Forelimb muscle (tissue), 1 donor: ENCODE data around the gene DLG5. TPM values are rescaled to one million over a fixed set of nuclear protein-coding genes. Genes with fewer than 3 reads are reported as not detected.

Experiments used
- DNase-seq: peaks from one replicate; pipeline ENCODE4 v3.0.0-alpha.2; 2013; ENCODE audit warnings: low read depth
- polyA plus RNA-seq: library from polyadenylated mRNA; unstranded; fragments of 120-200 nt; gene quantifications from one replicate; pipeline ENCODE4 v1.2.1, GENCODE V29; 2013; ENCODE audit not compliant: insufficient read length

The DLG5 gene
- polyA plus RNA-seq, 1 donor = 20.6 TPM

DNA sequence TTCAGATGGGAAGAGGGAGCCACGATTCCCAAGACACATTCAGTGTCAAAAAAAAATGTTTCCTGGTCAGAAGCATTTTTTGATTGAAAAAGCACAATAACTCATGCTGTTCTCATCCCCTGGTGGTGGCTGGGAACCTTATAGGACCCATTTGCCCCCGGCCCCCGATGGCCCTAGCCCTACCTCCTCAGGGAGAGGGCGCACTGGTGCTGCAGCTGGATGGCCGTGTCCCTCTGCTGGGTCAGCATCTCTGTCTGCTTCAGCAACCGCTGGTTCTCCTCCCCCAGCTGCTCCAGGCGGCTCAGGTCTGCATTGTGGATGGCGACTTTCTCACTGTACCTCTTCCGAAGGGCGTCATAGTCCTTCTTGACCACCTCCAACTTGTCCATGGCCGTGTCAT lies 83.3 kb downstream of the DLG5 start:
- DNase-seq = no peak

DNA sequence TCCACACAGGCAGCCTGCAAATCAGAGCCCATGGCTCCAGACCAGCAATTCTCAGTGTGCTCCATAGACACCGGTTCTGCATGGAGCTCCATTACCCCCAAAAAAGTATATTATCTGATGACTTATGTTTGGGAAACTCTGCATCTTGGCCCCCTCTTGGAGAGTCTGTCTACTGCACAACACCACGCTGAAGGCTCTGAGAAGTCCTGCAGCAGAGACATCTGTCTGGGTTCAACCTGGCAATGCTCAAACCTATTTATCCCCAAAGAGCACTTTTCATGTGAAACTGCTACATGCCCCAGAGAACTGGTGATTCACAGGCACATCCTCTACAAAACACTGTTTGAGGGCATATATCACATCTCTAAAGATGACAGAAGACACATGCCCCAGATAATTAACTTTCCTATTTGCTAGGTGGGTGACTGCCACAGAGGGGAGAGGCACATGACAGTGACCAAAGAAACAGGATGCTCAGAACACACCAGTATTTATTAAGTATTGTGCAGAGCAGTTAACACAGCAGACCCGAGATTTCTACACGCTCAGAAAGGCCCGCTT lies 83.8 kb downstream of the DLG5 start:
- DNase-seq = no peak

DNA sequence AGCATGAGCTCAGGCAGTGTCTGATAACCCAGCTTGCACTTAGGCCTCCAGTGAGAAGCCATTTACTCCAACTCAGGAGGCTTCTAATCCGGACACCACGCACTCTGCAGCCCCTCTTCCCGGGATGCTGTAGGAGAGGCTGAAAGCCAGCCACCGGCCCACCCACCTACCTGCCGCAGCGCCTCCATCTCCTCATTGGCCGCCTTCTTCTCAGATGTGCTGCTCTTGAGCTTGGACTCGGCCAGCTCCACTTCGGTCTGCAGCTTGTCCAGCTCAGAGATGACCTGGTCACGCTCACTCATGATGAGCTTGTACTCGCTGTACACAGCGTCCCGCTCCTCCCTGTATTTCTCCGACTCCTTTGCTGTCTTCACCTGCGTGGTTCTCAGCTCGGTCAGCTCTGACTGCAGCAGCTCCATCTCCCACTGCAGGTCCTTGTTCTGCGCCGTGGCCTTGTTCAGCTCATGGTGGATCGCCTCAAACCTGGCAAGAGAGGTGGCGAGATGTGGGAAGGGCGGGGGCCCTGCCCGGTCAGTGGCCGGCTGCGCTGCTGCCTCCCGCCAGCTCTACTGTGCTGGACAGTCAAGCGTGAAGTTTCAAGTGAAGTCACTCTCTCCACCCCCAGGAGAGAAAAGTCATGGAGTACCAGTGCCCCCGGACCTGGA lies 84.7 kb downstream of the DLG5 start:
- DNase-seq = no peak

DNA sequence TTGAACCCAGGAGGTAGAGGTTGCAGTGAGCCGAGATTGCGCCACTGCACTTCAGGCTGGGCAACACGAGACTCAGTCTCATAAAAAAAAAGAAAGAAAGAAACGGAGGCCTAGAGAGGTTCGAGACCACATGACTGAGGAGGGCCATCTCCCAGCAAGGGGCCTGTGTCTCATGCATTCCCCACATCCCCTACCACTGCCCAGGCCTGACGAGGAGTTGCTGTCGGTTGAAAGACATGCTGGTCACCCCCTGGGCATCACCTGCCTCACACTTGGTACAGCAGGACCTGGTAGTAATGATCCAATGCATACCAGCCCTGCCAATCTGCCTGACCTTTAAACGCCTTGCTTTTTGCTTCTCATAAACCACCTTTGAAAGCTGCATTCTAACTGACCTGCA lies 85.9 kb downstream of the DLG5 start:
- no peak for DNase-seq

DNA sequence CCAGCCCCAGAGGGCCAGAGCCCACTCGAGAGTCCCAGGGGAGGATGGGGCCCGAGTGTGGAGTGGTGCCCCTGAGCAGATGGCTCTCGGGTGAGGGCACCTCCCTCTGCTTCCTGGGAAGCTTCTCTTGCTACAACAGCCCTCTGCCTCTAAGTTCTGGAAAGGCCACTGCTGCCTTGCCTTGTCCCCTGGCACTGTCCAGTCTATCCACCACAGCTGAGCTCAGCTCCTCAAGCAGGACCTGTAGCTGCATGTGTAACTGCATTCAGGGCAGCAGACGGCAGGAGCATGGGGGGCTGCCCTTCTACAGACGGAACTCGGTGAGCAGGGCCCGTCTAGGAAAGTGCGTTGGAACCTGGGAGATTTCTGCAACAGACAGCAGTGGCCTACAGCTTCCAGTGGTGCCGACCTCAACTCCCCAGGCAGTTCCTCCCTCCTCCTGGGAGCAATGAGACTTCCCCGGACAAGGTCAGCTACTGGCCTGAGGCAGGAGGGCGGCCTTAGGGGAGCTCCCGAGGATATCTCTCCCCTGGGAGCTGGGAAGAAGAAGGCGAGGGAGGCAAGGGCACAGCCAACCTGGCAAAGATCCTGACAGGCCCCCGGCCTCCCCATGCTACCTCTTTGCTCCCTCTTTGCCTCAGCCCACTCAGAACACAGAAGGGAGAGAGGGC lies 88.5 kb downstream of the DLG5 start:
- no peak for DNase-seq

DNA sequence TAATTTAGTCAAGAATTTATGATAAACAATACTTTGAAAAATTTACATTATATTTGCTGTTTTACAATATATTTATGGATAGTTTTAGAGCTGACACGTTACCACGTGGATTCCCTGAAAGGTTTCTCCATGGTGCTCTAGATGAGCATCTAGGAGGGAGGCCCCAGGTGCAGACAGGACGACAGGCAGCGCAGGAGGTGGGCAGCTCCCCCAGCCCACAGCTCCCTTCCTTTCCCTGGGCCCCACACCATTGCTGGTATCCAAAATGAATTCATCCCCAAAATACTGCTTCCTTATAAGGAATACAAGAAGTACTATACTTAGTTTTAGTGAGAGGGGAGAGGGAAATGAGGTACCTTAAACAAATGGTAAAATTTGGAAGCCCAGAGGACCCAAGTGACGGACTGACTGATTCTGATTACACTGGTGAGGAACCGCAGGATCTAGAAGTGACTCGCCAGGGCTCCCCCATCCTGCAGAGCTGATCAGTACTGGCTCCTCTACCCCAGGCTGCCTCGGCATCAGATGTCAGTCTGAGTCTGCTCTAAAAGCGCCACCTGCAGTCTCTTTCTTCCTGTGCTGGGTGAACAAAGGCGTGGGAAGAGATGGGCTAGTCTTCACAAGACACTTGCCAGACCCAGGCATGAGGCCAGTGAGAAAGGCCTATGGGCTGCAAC lies 89.2 kb downstream of the DLG5 start:
- DNase-seq = no peak

DNA sequence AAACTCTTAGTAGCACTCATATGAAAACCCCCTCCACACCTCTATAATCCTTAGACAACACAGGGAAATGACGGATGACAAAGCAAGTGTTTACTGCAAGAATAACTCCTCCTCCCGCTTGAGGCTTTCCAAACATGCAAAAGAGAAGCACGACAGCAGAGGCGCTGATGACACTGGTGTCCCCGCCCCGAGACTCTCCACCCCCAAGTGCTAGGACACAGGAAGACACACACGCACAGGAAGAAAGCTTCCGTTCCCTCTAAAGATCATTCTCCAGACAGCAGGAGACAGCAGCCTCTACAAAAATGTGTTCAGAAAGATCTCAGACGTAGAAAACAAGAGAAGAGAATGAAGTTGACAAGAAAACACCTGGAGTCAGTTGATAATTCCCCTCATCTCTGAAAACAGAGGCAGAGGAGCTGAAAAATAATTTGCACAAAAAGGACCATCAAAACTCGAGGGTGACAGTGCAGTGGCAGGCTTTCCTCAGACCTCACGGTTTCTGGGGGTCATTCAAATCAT lies 90.2 kb downstream of the DLG5 start:
- peak; percentile 56 for DNase-seq

DNA sequence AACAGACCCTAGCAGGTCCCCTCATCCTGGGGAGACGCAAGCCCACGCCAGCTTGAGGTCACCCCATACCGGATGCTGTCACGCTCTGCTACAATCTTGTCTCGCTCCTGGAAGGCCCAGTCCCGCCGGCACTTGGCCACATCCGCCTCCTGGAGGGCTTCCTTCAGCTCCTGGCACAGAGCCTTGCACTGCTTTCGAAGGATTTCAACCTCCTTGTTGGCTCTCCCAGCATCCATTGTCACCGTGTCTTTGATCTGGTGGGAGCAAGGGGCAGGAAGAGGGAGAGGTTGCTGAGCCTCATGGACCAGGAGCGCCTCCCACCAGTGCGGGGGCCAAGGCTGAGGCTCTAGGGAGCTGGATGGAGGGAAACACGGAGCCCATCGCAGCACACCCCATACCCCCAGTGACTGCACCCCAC lies 90.9 kb downstream of the DLG5 start:
- DNase-seq = no peak

DNA sequence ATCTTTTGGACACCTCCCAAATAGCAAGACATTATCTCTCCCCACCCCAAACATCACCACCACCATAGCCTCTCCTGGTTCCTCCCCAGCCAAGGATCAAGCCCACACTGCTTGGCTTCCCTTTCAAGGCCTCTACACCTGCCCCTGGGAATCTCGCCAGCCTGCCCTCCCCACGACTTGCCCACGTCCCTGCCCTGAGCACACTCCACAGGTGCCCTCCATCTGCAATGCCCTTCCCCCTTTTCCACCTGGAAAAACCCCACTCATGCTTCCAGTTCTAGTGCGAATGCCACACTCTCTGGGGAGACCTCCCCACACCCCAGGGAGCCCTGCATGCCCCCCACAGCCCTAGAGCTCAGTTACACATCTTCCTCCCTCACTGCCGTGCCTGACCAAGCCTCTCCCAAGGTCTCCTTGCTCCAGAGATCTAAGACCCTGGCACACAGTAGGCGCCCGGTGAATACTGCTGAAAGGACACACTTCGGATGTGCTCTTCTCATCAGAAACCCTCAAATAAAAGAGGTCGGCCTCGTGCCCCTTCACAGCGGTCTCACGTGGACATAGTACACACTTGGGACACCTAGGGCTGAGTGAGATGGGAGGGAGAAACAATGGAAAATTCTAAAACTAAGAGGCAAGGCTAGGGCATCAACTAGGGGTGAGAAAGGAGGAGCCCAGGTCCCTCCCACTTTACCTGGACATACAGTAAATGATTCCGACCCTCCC lies 91.4 kb downstream of the DLG5 start:
- DNase-seq = no peak

DNA sequence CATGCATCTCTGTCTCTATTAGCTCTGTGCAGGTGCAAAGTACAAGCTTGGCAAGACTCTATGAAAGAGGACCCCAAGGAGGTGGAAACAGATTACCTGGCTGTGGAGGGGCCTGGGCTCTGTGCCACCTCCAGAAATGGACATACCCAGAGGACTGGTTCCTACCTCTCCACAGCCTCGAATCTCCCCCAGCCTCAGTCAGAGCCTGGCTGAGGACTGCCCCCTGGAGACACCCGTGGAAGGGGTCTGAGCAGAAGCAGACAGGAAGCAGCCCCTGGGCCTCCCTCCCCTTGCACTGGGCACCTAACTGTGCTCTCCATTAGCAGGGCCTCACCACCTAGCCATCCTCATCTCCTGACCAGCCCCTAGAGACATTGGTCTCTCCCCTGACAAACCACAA lies 92.0 kb downstream of the DLG5 start:
- DNase-seq = no peak

DNA sequence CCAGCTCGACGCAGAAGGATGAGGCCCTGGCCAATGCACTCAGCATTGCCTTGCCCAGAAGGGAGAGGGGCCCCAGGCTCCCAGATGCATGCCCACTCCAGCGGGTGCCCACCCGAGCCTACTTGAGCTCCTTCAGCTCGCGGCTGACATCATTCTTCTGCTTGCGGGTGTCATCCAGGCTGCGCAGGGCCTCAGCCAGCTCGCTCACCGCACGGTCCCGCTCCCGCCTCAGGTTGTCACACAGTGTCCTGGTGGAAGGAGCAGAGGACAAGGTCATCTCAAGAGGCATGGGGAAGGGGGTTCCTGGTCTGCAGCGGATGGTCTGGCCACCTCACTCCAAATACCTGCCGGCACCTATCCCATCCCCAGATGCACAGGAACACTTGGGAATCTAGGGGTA lies 92.8 kb downstream of the DLG5 start:
- DNase-seq = no peak

DNA sequence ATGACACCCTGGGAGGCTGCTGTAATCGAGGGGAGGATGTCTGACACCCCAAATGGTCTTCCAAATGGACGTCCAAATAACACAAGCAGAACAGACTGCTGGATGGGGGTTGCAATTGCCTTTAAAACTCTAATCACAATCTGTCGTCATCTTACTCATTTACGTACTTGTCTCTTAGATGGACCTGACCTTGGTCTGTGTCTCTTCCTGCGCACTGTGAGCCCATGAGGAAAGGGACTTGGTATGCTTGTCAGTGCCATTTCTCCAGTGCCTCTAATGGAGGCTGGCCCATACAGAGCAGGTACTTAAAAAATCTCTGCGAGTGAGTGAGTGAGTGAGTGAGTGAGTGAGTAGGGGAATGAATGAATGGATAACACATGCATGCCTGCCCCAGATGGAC lies 93.3 kb downstream of the DLG5 start:
- DNase-seq = no peak

DNA sequence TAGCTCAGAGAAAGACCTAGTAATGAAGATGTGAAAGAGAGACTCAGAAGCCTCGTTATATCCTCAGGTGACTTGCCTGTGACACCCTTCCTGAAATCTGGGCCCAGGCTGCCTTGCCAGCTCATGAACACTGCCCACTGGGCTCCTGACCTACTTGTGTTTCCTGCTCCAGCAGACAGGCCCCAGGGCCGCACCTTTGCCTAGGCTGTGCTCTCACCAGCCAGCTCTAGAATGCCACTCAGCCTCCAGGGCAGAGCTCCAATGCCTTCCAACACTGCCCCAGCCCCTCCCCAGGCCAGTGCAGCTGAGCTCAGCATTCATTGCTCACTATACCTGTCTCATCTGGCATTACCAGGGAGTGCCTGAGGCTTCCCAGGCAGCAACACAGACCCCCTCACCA lies 94.3 kb downstream of the DLG5 start:
- no peak for DNase-seq

DNA sequence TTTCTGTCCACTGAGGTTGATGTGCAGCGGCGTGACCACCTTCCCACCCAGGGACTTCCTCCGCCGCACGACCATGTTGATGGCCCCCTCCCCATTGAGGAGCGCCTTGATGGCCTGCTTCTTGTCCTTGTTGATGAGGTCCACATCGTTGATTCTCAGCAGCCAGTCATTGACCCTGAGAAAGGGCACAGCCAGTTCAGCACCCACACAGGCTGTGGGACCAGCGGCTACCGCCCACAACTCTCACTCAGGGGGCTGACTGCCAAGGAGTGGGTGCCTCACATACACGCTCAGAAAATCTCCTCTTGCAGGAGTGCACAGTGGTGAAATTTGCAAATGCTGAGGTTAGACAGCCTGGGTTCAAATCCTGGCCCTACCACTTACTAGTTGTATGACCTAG lies 97.2 kb downstream of the DLG5 start:
- DNase-seq = no peak

DNA sequence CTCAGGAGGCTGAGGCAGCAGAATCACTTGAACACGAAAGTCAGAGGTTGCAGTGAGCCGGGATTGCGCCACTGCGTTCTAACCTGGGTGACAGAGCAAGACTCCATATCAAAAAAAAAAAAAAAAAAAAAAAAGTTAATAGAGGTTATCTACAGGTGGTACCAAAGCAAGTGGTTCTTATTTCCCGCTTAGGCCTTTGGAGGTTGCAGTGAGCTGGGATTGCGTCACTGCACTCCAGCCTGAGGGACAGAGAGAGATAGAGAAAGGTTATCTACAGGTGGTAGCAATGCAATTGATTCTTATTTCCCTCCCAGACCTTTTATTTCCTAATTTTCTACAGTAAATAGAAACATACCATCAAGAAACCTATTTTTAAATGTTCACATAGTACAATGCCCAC lies 98.2 kb downstream of the DLG5 start:
- DNase-seq = no peak

DNA sequence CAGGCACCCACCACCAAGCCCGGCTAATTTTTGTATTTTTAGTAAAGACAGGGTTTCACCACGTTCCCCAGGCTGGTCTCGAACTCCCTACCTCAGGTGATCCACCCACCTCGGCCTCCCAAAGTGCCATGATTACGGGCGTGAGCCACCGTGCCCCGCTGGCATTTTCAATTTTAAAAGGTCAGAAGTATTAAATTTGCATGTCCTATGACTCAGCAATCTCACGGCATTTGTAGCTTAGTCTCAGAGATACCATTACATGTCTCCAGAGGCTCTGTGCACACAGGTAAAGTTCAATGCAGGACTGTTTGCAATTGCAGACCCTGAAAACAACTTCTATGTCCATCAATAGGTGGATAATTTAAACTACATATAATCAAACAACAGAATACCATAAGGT lies 99.2 kb downstream of the DLG5 start:
- DNase-seq = no peak

DNA sequence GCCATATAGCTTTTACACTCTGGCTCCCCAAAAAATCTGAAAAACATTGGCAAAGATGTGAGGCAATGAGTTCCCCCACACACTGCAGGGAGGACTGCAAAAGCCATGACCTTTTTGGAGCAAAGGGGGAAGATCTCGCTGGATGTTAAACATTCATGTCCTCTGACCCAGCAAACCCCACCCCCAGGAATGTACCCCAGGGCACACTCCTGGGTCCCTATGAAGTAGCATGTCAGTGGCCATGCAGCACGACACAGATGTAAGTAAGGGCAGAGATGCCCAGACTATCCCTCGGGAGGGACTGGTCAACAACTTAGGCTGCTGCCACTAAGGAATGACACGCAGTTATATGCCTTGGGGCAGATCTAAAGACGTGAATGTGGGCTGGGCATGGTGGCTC lies 100.6 kb downstream of the DLG5 start:
- DNase-seq = no peak

DNA sequence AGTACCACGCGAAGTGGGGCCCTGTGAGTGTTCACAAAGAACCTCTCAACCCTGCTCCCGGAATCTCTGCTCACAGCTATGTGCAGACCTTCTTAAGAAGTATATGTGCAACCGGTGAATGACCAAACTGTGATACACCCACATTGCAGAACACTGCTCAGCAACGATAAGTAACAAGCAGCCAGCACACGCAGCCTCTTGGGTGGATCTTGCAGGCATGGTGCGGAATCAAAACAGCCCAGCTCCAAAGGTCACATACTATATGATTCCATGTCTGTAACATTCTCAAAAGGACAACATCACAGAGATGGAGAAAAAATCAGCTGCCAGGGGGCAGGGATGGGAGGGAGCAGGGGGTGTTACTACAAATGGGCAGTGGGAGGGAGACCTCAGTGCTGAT lies 101.6 kb downstream of the DLG5 start:
- no peak for DNase-seq

DNA sequence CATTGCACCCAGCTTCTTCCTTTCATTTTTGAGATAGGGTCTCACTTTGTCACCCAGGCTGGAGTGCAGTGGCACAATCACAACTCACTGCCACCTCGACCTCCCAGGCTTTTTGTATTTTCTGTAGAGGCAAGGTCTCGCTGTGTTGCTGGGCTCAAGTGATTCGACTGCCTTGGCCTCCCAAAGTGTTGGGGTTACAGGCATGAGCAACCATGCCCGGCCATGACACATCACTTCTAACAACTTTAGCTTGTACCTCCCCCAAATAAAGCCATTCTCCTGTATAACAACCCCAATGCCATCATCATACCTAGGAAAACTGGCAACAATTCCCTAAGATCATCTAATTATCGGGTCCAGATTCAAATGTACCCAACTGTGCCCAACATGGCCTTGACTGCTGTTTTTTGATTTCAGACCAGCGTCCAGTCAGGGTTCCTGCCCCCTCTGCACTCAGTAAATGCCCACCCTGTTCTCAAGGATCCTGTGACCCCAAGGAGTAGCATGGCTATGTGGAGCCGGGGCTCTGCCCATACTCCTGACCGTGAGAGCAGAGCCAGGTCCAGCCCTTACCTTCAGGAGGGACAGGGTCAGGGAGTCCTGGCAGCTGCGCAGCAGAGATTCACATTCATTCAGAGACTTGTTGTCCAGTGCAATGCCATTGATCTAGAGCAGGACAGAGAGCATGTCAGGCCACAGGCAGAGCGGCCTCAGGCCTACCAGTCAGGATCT lies 102.6 kb downstream of the DLG5 start:
- DNase-seq = no peak

DNA sequence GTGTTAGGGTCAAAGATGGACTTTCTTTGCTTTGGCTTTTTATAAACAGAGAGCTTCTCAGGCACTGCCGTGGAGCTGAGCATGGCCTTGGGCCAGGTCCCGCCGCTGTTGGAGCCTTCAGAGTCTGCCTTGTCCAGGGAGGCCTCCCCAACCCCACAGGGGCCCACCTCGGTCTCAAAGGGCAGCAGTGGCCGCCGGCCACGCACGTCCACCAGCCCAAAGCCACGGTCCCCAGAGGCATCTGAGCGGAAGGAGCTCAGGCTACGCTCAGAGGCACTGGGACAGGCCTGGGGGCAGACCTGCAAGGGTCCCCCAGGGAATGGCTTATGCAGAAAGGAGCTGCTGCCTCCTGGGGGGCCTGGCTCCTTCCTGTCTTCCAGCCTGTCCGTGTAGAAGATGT lies 105.0 kb downstream of the DLG5 start:
- no peak for DNase-seq

DNA sequence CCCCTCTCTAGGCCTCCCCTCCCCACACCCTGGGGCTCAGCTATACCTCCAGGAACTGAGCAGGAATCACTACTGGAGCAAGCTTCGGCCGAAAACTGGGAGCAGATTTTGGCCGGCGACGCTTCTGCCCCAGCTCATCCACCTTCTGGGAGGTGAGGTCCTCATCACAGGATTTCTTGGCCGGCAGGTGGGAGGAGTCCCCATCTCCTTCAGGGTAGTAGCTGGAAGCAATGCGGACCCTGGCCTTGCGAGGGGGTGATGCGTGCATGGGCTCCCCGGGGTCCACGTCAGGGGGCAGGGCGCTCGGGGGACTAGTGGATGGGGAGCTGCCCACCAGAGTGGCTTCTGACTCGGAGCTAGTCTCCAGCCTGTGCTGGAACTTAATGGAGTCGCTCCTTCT lies 105.5 kb downstream of the DLG5 start:
- no peak for DNase-seq
